T-helper 2 cell treated with Interferon-gamma antibody and Interleukin-4, amounts not matched to agents 100 ng/mL and 5 ng/mL, for 36 hours (primary cell): ENCODE data around the gene TRIO. TPM values are rescaled to one million over a fixed set of nuclear protein-coding genes. Genes with fewer than 3 reads are reported as not detected.

Experiments used
- intact Hi-C: fragments of 100-400 bp; cut with micrococcal nuclease; formaldehyde crosslinking; loops from one replicate; pipeline ENCODE4 v1.15.1; 2023
- total RNA-seq: library from RNA; stranded (reverse); gene quantifications from 2 replicates; pipeline ENCODE4 v1.2.3, GENCODE V29; 2022

Gene TRIO
- total RNA-seq, 1 donor from 2014 or later: 17.2 TPM

- intact Hi-C loops: no loop called here
Observed at GRCh38 chr5:14219800-14220512, 76.8 kb downstream of the TRIO start.

GRCh38 chr5:14220642-14221041, 77.5 kb downstream of the TRIO start:
- intact Hi-C loops: no loop called here

GRCh38 chr5:14221732-14222131, 78.6 kb downstream of the TRIO start:
- intact Hi-C loops: no loop called here

GRCh38 chr5:14222206-14222605, 79.1 kb downstream of the TRIO start:
- intact Hi-C loops: no loop called here

GRCh38 chr5:14223372-14223771, 80.2 kb downstream of the TRIO start:
- intact Hi-C loops: no loop called here

GRCh38 chr5:14225173-14225834, 82.2 kb downstream of the TRIO start:
- intact Hi-C loops: no loop called here

GRCh38 chr5:14226149-14226548, 83.0 kb downstream of the TRIO start:
- intact Hi-C loops: no loop called here

GRCh38 chr5:14226554-14226953, 83.4 kb downstream of the TRIO start:
- intact Hi-C loops: no loop called here

GRCh38 chr5:14226992-14227391, 83.8 kb downstream of the TRIO start:
- intact Hi-C loops: no loop called here

- intact Hi-C loops: no loop called here
Observed at GRCh38 chr5:14227513-14227912, 84.4 kb downstream of the TRIO start.

GRCh38 chr5:14228219-14228618, 85.1 kb downstream of the TRIO start:
- intact Hi-C loops: no loop called here

- intact Hi-C loops: no loop called here
Observed at GRCh38 chr5:14229181-14229580, 86.0 kb downstream of the TRIO start.

- intact Hi-C loops: no loop called here
Observed at GRCh38 chr5:14229734-14230133, 86.6 kb downstream of the TRIO start.

- intact Hi-C loops: no loop called here
Observed at GRCh38 chr5:14231156-14231555, 88.0 kb downstream of the TRIO start.

GRCh38 chr5:14231890-14232289, 88.7 kb downstream of the TRIO start:
- intact Hi-C loops: no loop called here

GRCh38 chr5:14234204-14234603, 91.1 kb downstream of the TRIO start:
- intact Hi-C loops: no loop called here

GRCh38 chr5:14235872-14236271, 92.7 kb downstream of the TRIO start:
- intact Hi-C loops: no loop called here

- intact Hi-C loops: no loop called here
Observed at GRCh38 chr5:14236757-14237156, 93.6 kb downstream of the TRIO start.

GRCh38 chr5:14237317-14238086, 94.4 kb downstream of the TRIO start:
- intact Hi-C loops: no loop called here

- intact Hi-C loops: no loop called here
Observed at GRCh38 chr5:14238272-14238671, 95.1 kb downstream of the TRIO start.

GRCh38 chr5:14239404-14239803, 96.3 kb downstream of the TRIO start:
- intact Hi-C loops: no loop called here

- intact Hi-C loops: no loop called here
Observed at GRCh38 chr5:14239951-14240350, 96.8 kb downstream of the TRIO start.
